Thoracic aorta (tissue), 2 donors: ENCODE measurements around the gene NOTCH1. TPM values are rescaled to one million over a fixed set of nuclear protein-coding genes. Genes with fewer than 3 reads are reported as not detected.

Experiments used
- ATAC-seq: fragments of 150-250 bp; one replicate; pipeline ENCODE4 v1.8.0; 2017; ENCODE audit warnings: low read depth; ENCODE audit not compliant: insufficient number of reproducible peaks, low FRiP score
- DNase-seq: peaks from one replicate; pipeline ENCODE4 v3.0.0-alpha.2; 2020; ENCODE audit warnings: low spot score
- H3K27ac ChIP-seq, 2 donors: fragments of 200-600 bp; sonication (generic); 1 replicate in 1 of 2; 2 replicates in 1 of 2; pipeline ENCODE4 v1.5.1; 2016; ENCODE audit warnings: mild to moderate bottlenecking in 2 of 2, moderate library complexity in 2 of 2
- H3K27me3 ChIP-seq: fragments of 200-600 bp; sonication (generic); replicated peaks from 2 replicates; pipeline ENCODE4 v1.6.0; 2016; ENCODE audit warnings: mild to moderate bottlenecking; ENCODE audit not compliant: insufficient read depth
- H3K36me3 ChIP-seq: fragments of 200-600 bp; sonication (generic); one replicate; pipeline ENCODE4 v1.5.1; 2016
- H3K4me1 ChIP-seq, 2 donors: fragments of 200-600 bp; sonication (generic); 1 replicate in 1 of 2; 2 replicates in 1 of 2; pipeline versions ENCODE4 v1.5.1 to v1.6.0; 2016; ENCODE audit warnings: low read depth in 2 of 2, mild to moderate bottlenecking in 1 of 2; ENCODE audit not compliant: control insufficient read depth in 1 of 2
- H3K4me3 ChIP-seq: fragments of 200-600 bp; sonication (generic); 2 replicates; pipeline ENCODE4 v1.5.1; 2016; ENCODE audit warnings: mild to moderate bottlenecking
- H3K9me3 ChIP-seq: fragments of 200-600 bp; sonication (generic); 2 replicates; pipeline ENCODE4 v1.5.1; 2016
- total RNA-seq, 2 donors: library from RNA; depleted of rRNA; stranded (reverse); fragments of >200 nt; gene quantifications; one replicate each; pipeline versions ENCODE4 v1.1.0 to v1.2.3, GENCODE V29; 2016
- TF ChIP-seq, protein P1 (sequence below): fragments of 200-600 bp; sonication (generic); IDR thresholded peaks from one replicate; pipeline ENCODE4 v1.5.1; 2019; ENCODE audit warnings: antibody characterized with exemption

NOTCH1 gene
- total RNA-seq, 2 donors from 2014 or later = 40.9 to 48.1 TPM

DNA sequence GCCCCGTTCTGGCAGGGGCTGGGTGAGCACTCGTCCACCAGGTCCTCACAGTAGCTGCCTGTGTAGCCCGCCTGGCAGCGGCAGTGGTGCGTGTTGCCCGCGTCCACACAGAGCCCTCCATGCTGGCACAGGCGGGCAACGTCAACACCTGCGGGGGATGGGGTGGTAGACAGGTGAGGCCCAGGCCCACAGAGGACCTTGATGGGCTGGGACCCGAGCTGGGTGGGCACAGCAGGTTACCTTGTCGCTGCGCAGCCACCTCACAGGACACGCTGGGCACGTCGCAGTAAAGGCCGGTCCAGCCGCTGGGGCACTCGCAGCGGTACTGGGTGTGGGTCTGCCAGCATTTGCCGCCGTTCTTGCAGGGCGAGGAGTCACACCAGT lies 37.9 kb downstream of the NOTCH1 start:
- no peaks in the 10 kb centered on the region for H3K27me3 ChIP-seq
- ATAC-seq = no peak
- no peak overlapping the region for H3K4me3 ChIP-seq
- TF ChIP-seq, protein P1, sequence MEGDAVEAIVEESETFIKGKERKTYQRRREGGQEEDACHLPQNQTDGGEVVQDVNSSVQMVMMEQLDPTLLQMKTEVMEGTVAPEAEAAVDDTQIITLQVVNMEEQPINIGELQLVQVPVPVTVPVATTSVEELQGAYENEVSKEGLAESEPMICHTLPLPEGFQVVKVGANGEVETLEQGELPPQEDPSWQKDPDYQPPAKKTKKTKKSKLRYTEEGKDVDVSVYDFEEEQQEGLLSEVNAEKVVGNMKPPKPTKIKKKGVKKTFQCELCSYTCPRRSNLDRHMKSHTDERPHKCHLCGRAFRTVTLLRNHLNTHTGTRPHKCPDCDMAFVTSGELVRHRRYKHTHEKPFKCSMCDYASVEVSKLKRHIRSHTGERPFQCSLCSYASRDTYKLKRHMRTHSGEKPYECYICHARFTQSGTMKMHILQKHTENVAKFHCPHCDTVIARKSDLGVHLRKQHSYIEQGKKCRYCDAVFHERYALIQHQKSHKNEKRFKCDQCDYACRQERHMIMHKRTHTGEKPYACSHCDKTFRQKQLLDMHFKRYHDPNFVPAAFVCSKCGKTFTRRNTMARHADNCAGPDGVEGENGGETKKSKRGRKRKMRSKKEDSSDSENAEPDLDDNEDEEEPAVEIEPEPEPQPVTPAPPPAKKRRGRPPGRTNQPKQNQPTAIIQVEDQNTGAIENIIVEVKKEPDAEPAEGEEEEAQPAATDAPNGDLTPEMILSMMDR = no peak
- peaks cover 74% of the 10 kb centered on the region for H3K36me3 ChIP-seq
- no peak for DNase-seq
- no peaks in the 10 kb centered on the region for H3K4me1 ChIP-seq
- H3K27ac ChIP-seq = no peak overlapping the region
- H3K9me3 ChIP-seq = no peaks in the 10 kb centered on the region

DNA sequence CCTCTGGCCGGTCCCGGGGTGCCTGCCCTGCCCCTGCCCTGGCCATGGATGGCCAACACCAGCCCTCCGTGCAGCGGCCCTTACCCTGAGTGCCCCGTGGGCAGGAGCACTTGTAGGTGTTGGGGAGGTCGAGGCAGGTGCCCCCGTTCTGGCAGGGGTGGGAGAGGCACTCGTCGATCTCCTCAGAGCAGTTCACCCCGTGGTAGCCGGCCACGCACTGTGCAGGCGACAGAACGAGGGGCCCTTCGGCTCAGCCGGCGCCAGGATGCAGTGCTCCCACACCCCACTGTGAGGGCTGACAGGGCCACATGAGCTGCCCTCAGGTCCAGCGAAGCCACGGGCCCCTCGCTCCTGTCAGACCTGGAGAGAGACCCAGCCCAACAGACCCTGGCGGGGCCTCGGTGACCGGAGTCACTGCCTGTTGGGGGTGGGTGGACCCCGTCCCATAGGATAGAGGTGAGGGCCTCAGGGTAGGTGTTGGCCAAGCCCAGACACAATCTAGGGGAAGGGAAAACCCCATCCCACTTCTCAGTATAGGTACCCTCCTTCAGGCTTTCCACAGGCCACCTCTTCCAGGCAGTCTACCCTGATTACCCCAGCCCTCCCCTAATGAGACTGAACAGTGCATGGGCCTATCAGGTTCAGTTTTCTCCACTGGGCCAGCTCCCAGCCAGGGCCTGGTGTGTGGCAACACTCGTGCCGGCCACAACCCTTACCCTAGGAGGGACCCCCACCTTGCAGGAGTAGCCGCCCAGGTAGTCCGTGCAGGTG lies 38.4 kb downstream of the NOTCH1 start:
- Histone ChIP-seq H3K27ac (no peak overlapping the region), H3K36me3 (peaks cover 73% of the 10 kb centered on the region), H3K9me3 (no peaks in the 10 kb centered on the region), H3K4me3 (no peak overlapping the region), H3K4me1 (no peaks in the 10 kb centered on the region), H3K27me3 (no peaks in the 10 kb centered on the region)
- no peak for ATAC-seq
- DNase-seq = no peak
- TF ChIP-seq, protein P1 = no peak

DNA sequence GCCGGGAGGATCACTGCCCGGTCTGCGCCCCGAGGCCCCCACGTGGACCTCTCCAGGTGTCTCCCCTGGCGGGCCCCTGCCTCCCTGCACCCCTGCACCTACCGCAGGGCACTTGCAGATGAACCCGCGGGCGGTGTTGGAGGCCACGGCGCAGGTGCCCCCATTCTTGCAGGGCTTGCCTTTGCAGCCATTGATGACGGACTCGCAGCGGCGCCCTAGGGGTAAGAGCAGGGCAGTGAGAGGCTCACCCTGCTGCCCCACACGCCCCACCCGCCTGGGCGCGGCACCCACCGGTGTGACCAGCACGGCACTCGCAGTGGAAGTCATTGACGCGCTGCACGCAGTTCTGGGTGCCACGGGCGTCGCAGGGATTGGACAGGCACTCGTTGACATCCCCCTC lies 39.4 kb downstream of the NOTCH1 start:
- no peak overlapping the region for H3K27ac ChIP-seq
- ATAC-seq (no peak), DNase-seq (no peak)
- no peak overlapping the region for H3K4me3 ChIP-seq
- H3K36me3 ChIP-seq = peaks cover 75% of the 10 kb centered on the region
- no peaks in the 10 kb centered on the region for H3K4me1 ChIP-seq
- no peaks in the 10 kb centered on the region for H3K9me3 ChIP-seq
- no peaks in the 10 kb centered on the region for H3K27me3 ChIP-seq
- TF ChIP-seq, protein P1 = no peak

DNA sequence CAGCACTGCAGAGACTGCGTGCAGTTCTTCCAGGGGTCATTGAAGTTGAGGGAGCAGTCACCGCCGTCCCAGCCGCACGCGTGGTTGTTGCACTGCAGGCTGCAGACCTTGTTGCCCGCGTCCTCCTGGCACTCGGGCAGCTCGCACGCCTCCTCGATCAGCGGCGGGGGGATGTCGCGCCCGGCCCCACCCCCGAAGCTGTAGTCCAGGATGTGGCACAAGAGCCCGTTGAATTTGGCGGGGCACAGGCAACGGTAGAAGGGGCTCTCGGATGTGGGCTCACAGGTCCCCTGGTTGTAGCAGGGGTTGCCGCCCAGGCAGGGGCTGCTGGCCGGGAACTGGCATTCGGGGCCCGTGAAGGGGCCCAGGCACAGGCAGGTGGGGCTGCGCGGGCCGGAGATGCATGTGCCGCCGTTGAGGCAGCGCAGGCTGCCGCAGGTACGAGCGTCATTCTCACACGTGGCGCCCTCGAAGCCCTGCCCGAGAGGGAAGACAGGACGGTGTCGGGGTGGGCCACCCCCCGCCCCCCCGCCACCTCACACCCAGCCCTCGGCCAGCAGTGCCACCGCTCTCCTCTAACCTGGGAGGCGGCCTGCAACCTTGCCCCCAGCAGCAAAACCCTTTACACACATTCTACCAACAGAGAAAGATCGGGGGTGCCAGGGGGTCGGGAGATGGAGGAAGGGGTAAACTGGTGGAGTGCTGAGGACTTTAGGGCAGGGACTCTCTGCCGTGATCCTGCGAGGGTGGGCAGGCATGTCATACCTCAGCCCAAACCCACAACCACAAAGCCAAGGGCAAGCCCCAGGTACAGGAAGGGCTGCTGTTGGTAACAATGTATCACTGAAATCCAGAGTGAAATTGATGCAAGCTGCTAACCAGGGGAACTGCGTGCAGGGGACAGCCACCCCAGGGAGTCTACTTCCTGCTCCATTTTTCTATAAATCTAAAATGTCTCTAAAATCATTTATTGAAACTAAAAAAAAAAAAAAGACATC lies 40.1 kb downstream of the NOTCH1 start:
- no peaks in the 10 kb centered on the region for H3K4me1 ChIP-seq
- no peaks in the 10 kb centered on the region for H3K27me3 ChIP-seq
- TF ChIP-seq, protein P1 = no peak
- no peak for ATAC-seq
- no peak overlapping the region for H3K27ac ChIP-seq
- H3K9me3 ChIP-seq = no peaks in the 10 kb centered on the region
- no peak overlapping the region for H3K4me3 ChIP-seq
- peaks cover 75% of the 10 kb centered on the region for H3K36me3 ChIP-seq
- DNase-seq = no peak
